Uterus (tissue), 2 donors: ENCODE results near the gene NPFFR2.

ENCODE experiments used
- POLR2A ChIP-seq, 2 donors: fragments of 450-650 bp; IDR thresholded peaks; one replicate each; pipeline ENCODE4 v1.6.1; 2016; ENCODE audit warnings: antibody characterized with exemption in 2 of 2, mild to moderate bottlenecking in 1 of 2, moderate library complexity in 1 of 2
- TF ChIP-seq, protein P1 (sequence below), 4 experiments: fragments of 200-600 bp in 2 of 4; fragments of 450-650 bp in 2 of 4; sonication (generic) in 2 of 4; IDR thresholded peaks; one replicate each; pipeline ENCODE4 v1.5.1; 2016 to 2019; ENCODE audit warnings: antibody characterized with exemption in 4 of 4, mild to moderate bottlenecking in 2 of 4, moderate library complexity in 1 of 4

DNA sequence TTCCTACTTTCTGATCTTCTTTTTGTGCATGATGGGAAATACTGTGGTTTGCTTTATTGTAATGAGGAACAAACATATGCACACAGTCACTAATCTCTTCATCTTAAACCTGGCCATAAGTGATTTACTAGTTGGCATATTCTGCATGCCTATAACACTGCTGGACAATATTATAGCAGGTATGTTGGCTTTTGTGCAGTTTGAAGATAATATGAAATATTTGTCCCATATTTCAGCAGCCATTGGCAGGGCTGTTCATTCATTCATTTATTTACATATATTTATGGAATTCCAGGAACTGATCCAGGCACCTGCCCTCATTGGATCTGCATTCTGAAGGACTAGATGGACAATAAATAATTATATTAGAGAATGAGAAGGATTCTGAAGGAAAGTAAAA, 96.9 kb downstream of the NPFFR2 start:
- TF ChIP-seq, protein P1, sequence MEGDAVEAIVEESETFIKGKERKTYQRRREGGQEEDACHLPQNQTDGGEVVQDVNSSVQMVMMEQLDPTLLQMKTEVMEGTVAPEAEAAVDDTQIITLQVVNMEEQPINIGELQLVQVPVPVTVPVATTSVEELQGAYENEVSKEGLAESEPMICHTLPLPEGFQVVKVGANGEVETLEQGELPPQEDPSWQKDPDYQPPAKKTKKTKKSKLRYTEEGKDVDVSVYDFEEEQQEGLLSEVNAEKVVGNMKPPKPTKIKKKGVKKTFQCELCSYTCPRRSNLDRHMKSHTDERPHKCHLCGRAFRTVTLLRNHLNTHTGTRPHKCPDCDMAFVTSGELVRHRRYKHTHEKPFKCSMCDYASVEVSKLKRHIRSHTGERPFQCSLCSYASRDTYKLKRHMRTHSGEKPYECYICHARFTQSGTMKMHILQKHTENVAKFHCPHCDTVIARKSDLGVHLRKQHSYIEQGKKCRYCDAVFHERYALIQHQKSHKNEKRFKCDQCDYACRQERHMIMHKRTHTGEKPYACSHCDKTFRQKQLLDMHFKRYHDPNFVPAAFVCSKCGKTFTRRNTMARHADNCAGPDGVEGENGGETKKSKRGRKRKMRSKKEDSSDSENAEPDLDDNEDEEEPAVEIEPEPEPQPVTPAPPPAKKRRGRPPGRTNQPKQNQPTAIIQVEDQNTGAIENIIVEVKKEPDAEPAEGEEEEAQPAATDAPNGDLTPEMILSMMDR (IDR thresholded peaks at IDR 0.05), result no peak
- TF ChIP-seq POLR2A (IDR thresholded peaks at IDR 0.05), result no peak
